SU-DHL-6 (cell line): ENCODE data around the gene MAGEB6.
"Not testable (repeated sequence)": the region's sequence is repeated elsewhere in the genome, so short reads cannot be mapped to it uniquely, and the experiment has no call there.

Experiments used
- H2AFZ ChIP-seq: fragments of 200-600 bp; sonication (generic); 2 replicates; pipeline ENCODE4 v1.6.1; 2014; ENCODE audit warnings: low read depth, mild to moderate bottlenecking, moderate library complexity, mixed read lengths, antibody characterized with exemption, low read length; ENCODE audit not compliant: severe bottlenecking
- H3F3A ChIP-seq: fragments of 200-600 bp; shearing (Covaris generic); 2 replicates; pipeline ENCODE4 v1.6.0; 2016; ENCODE audit warnings: antibody characterized with exemption, mild to moderate bottlenecking; ENCODE audit not compliant: insufficient read depth
- H3K27ac ChIP-seq: fragments of 200-600 bp; sonication (generic); 2 replicates; pipeline ENCODE4 v1.5.1; 2016; ENCODE audit warnings: low read depth, mild to moderate bottlenecking, low read length, moderate library complexity, mixed read lengths
- H3K27me3 ChIP-seq: fragments of 200-600 bp; sonication (generic), shearing (Covaris generic); 2 replicates; pipeline ENCODE4 v1.6.0; 2014; ENCODE audit warnings: mild to moderate bottlenecking, low read length
- H3K36me3 ChIP-seq: fragments of 200-600 bp; sonication (generic); 2 replicates; pipeline ENCODE4 v1.6.1; 2014; ENCODE audit warnings: mild to moderate bottlenecking, low read length, mixed read lengths
- H3K4me2 ChIP-seq: fragments of 300-600, 200-600 bp; shearing (Covaris generic), sonication (generic); 2 replicates; pipeline ENCODE4 v1.6.0; 2014; ENCODE audit warnings: low read length, low read depth, mild to moderate bottlenecking; ENCODE audit not compliant: poor library complexity, severe bottlenecking
- H3K4me3 ChIP-seq: fragments of 200-600 bp; sonication (generic); 2 replicates; pipeline ENCODE4 v1.5.1; 2014; ENCODE audit warnings: antibody characterized with exemption, low read length, mild to moderate bottlenecking, mixed read lengths; ENCODE audit not compliant: insufficient read depth, poor library complexity, severe bottlenecking
- H3K79me2 ChIP-seq: fragments of 200-600 bp; sonication (generic); 2 replicates; pipeline ENCODE4 v1.6.1; 2014; ENCODE audit warnings: mild to moderate bottlenecking, low read length, moderate library complexity; ENCODE audit not compliant: insufficient read depth
- H3K9ac ChIP-seq: fragments of 200-600 bp; sonication (generic); 2 replicates; pipeline ENCODE4 v1.7.0; 2014; ENCODE audit warnings: mild to moderate bottlenecking, low read length
- H3K9me2 ChIP-seq: fragments of 200-600 bp; sonication (generic); replicated peaks from 2 replicates; pipeline ENCODE4 v1.6.1; 2014; ENCODE audit warnings: low read length; ENCODE audit not compliant: insufficient read depth
- H3K9me3 ChIP-seq: fragments of 200-600 bp; sonication (generic); 2 replicates; pipeline ENCODE4 v1.6.1; 2014; ENCODE audit warnings: low read length, mixed read lengths; ENCODE audit not compliant: insufficient read depth
- H4K20me1 ChIP-seq: fragments of 200-600 bp; sonication (generic); 2 replicates; pipeline ENCODE4 v1.6.1; 2014; ENCODE audit warnings: low read depth, mild to moderate bottlenecking, antibody characterized with exemption, low read length, moderate library complexity, mixed read lengths
- CTCF ChIP-seq: fragments of 200-600 bp; sonication (generic); IDR thresholded peaks from one replicate; pipeline ENCODE4 v1.5.1; 2017; ENCODE audit warnings: antibody characterized with exemption, mild to moderate bottlenecking, low read length, moderate library complexity; ENCODE audit not compliant: insufficient read depth, poor library complexity, severe bottlenecking
- EZH2phosphoT487 ChIP-seq: fragments of 200-600 bp; sonication (generic), shearing (Covaris generic); conservative IDR thresholded peaks from 2 replicates; pipeline ENCODE4 v1.6.1; 2018; ENCODE audit warnings: mild to moderate bottlenecking, antibody characterized with exemption, low read length, moderate library complexity, mixed read lengths

The MAGEB6 gene

GRCh38 chrX:26192204-26192603 lies at the start of gene MAGEB6:
TSS of gene MAGEB6 (plus strand) at chrX:26192440. CDS start at chrX:26193847, 1,407 bp downstream.
- Histone ChIP-seq H3K9ac (no peak within 1 kb of the TSS), H3K27ac (no peak within 1 kb of the TSS), H3K4me3 (no peak within 1 kb of the TSS), H3K79me2 (no peaks in the 10 kb centered on the region), H3K9me3 (no peaks in the 10 kb centered on the region), H4K20me1 (no peaks in the 10 kb centered on the region), H3F3A (no peaks in the 10 kb centered on the region), H3K9me2 (no peaks in the 10 kb centered on the region), H2AFZ (no peak within 1 kb of the TSS), H3K36me3 (no peaks in the 10 kb centered on the region), H3K27me3 (no peaks in the 10 kb centered on the region), H3K4me2 (no peak within 1 kb of the TSS)
- no peak for TF ChIP-seq EZH2phosphoT487
- no peak for TF ChIP-seq CTCF

- no peak overlapping the region for H3K27ac ChIP-seq
- H3K4me3 ChIP-seq, result no peak overlapping the region
- H3K9me2 ChIP-seq, result no peaks in the 10 kb centered on the region
- no peaks in the 10 kb centered on the region for H3K27me3 ChIP-seq
- H3K9me3 ChIP-seq, result no peaks in the 10 kb centered on the region
- no peaks in the 10 kb centered on the region for H3K36me3 ChIP-seq
- no peaks in the 10 kb centered on the region for H3K79me2 ChIP-seq
- H3K9ac ChIP-seq, result no peak overlapping the region
- no peak for TF ChIP-seq EZH2phosphoT487
- TF ChIP-seq CTCF, result no peak
- H3F3A ChIP-seq, result no peaks in the 10 kb centered on the region
- H3K4me2 ChIP-seq, result no peak overlapping the region
- H2AFZ ChIP-seq, result no peak overlapping the region
- no peaks in the 10 kb centered on the region for H4K20me1 ChIP-seq
These were observed 46.2 kb upstream of the MAGEB6 start for GRCh38 chrX:26146024-26146423.

GRCh38 chrX:26160301-26160700 lies 31.9 kb upstream of the MAGEB6 start, which contains the start of gene MAGEB6B:
TSS of gene MAGEB6B (plus strand) at chrX:26160601. CDS start at chrX:26160601, 0 bp downstream.
- H3F3A ChIP-seq, result no peaks in the 10 kb centered on the region
- H4K20me1 ChIP-seq, result no peaks in the 10 kb centered on the region
- H3K9ac ChIP-seq, result no peak within 1 kb of the TSS
- no peak within 1 kb of the TSS for H2AFZ ChIP-seq
- H3K9me2 ChIP-seq, result no peaks in the 10 kb centered on the region
- TF ChIP-seq EZH2phosphoT487, result no peak
- TF ChIP-seq CTCF, result no peak
- no peak within 1 kb of the TSS for H3K4me3 ChIP-seq
- H3K27ac ChIP-seq, result no peak within 1 kb of the TSS
- H3K9me3 ChIP-seq, result no peaks in the 10 kb centered on the region
- H3K36me3 ChIP-seq, result no peaks in the 10 kb centered on the region
- no peaks in the 10 kb centered on the region for H3K27me3 ChIP-seq
- H3K4me2 ChIP-seq, result no peak within 1 kb of the TSS
- H3K79me2 ChIP-seq, result no peaks in the 10 kb centered on the region

- Histone ChIP-seq H2AFZ (no peak overlapping the region), H3K9me3 (no peaks in the 10 kb centered on the region), H4K20me1 (no peaks in the 10 kb centered on the region), H3K79me2 (no peaks in the 10 kb centered on the region), H3K4me2 (no peak overlapping the region), H3K9me2 (no peaks in the 10 kb centered on the region), H3K36me3 (no peaks in the 10 kb centered on the region), H3K27ac (no peak overlapping the region), H3K27me3 (no peaks in the 10 kb centered on the region), H3K4me3 (no peak overlapping the region), H3F3A (no peaks in the 10 kb centered on the region), H3K9ac (no peak overlapping the region)
- TF ChIP-seq EZH2phosphoT487 (no peak), CTCF (no peak)
These were observed 11.3 kb downstream of the MAGEB6 start for GRCh38 chrX:26203561-26203960.

- H3K36me3 ChIP-seq, H3K4me3 ChIP-seq, H3F3A ChIP-seq, H3K79me2 ChIP-seq, H4K20me1 ChIP-seq, H3K27me3 ChIP-seq, H3K9me2 ChIP-seq, H2AFZ ChIP-seq, H3K4me2 ChIP-seq, H3K27ac ChIP-seq, H3K9ac ChIP-seq, H3K9me3 ChIP-seq: not testable (repeated sequence)
These were observed 12.5 kb downstream of the MAGEB6 start for GRCh38 chrX:26204717-26205116.
